Keratinocyte (primary cell): ENCODE results near the gene VPS25. TPM values are rescaled to one million over a fixed set of nuclear protein-coding genes. Genes with fewer than 3 reads are reported as not detected.

Experiments used
- DNase-seq: peaks from one replicate; pipeline ENCODE4 v3.0.0-alpha.2; 2011; ENCODE audit warnings: low read depth, missing footprints, low spot score
- FAIRE-seq: peaks from 2 replicates; lab custom pipeline; 2011; peaks lifted over from hg19 to GRCh38; lab: Jason Lieb, UNC
- H2AFZ ChIP-seq: 2 replicates; pipeline ENCODE4 v1.6.0; 2012; ENCODE audit warnings: low read length, control low read depth, inconsistent platforms; ENCODE audit not compliant: control insufficient read depth
- H3K27ac ChIP-seq: 2 replicates; pipeline ENCODE4 v1.5.1; 2011; ENCODE audit warnings: low read length; ENCODE audit not compliant: control insufficient read depth, insufficient read depth
- H3K27me3 ChIP-seq: 3 replicates; pipeline ENCODE4 v1.6.0; 2011; ENCODE audit warnings: low read length; ENCODE audit not compliant: control insufficient read depth, insufficient read depth; ENCODE audit errors: extremely low read depth
- H3K36me3 ChIP-seq, 2 experiments: 2 replicates in 1 of 2; 3 replicates in 1 of 2; pipeline ENCODE4 v1.5.1; 2011; ENCODE audit warnings: low read length in 2 of 2, mild to moderate bottlenecking in 1 of 2; ENCODE audit not compliant: control insufficient read depth in 2 of 2, insufficient read depth in 2 of 2; ENCODE audit errors: extremely low read depth in 1 of 2
- H3K4me1 ChIP-seq: 3 replicates; pipeline ENCODE4 v1.5.1; 2011; ENCODE audit warnings: low read length; ENCODE audit not compliant: control insufficient read depth, insufficient read depth; ENCODE audit errors: extremely low read depth
- H3K4me2 ChIP-seq: 3 replicates; pipeline ENCODE4 v1.6.0; 2011; ENCODE audit warnings: low read depth, low read length; ENCODE audit not compliant: control insufficient read depth, insufficient read depth; ENCODE audit errors: extremely low read depth
- H3K4me3 ChIP-seq, 3 experiments: fragments of 200-600 bp in 1 of 3; sonication (generic) in 1 of 3; 2 replicates in 2 of 3; 3 replicates in 1 of 3; pipeline ENCODE4 v1.5.1; 2011 to 2016; ENCODE audit warnings: low read length in 3 of 3, mild to moderate bottlenecking in 3 of 3, control low read depth in 2 of 3, inconsistent platforms in 1 of 3, low read depth in 1 of 3, mixed read lengths in 1 of 3, mixed run types in 1 of 3, moderate library complexity in 1 of 3; ENCODE audit not compliant: control insufficient read depth in 2 of 3, insufficient read depth in 2 of 3; ENCODE audit errors: extremely low read depth in 1 of 3
- H3K79me2 ChIP-seq: 2 replicates; pipeline ENCODE4 v1.6.0; 2012; ENCODE audit warnings: low read length; ENCODE audit not compliant: control insufficient read depth, insufficient read depth
- H3K9ac ChIP-seq: 3 replicates; pipeline ENCODE4 v1.6.0; 2011; ENCODE audit warnings: low read length; ENCODE audit not compliant: control insufficient read depth, insufficient read depth; ENCODE audit errors: extremely low read depth
- H3K9me1 ChIP-seq: 3 replicates; pipeline ENCODE4 v1.6.0; 2011; ENCODE audit warnings: low read length; ENCODE audit not compliant: control insufficient read depth, insufficient read depth; ENCODE audit errors: extremely low read depth
- H3K9me3 ChIP-seq: 2 replicates; pipeline ENCODE4 v1.5.1; 2012; ENCODE audit warnings: low read depth, low read length; ENCODE audit not compliant: control insufficient read depth
- H4K20me1 ChIP-seq: 3 replicates; pipeline ENCODE4 v1.6.0; 2011; ENCODE audit warnings: low read length; ENCODE audit not compliant: control insufficient read depth, insufficient read depth; ENCODE audit errors: extremely low read depth
- CTCF ChIP-seq, 3 experiments: IDR thresholded peaks in 1 of 3; conservative IDR thresholded peaks in 1 of 3; optimal IDR thresholded peaks in 1 of 3; 2 replicates in 2 of 3; 3 replicates in 1 of 3; pipeline versions ENCODE3 to v1.5.1; 2011; ENCODE audit warnings: low read length in 3 of 3, mild to moderate bottlenecking in 3 of 3, moderate library complexity in 2 of 3, control low read depth in 1 of 3, inconsistent platforms in 1 of 3; ENCODE audit not compliant: insufficient read depth in 2 of 3; ENCODE audit errors: extremely low read depth in 1 of 3
- EZH2 ChIP-seq: IDR thresholded peaks from one replicate; pipeline ENCODE4 v1.6.1; 2012; ENCODE audit warnings: inconsistent platforms, mild to moderate bottlenecking, low read length, moderate library complexity
- dilution Hi-C: fragments of 300-500 bp; cut with MboI; formaldehyde crosslinking; loops from one replicate; pipeline ENCODE4 v1.7.0; 2020; ENCODE audit warnings: low sequenced_read_pairs; ENCODE audit not compliant: extremely low pct_ligation_motif_present
- polyA plus RNA-seq, 5 experiments: library from polyadenylated mRNA; depleted of rRNA in 3 of 5; stranded (reverse) in 3 of 5; stranded (forward) in 1 of 5; unstranded in 1 of 5; fragments of >200 nt; gene quantifications; 1 replicate in 1 of 5; 2 replicates in 3 of 5; 3 replicates in 1 of 5; pipeline versions ENCODE4 v1.2.1 to v1.2.3, GENCODE V29; 2011 to 2012; ENCODE audit warnings: missing spikeins in 2 of 5, low read depth in 1 of 5, low replicate concordance in 1 of 5

VPS25 gene
- polyA plus RNA-seq, 1 donor (not counting 4 experiments of a cell fraction or from before 2014, with no cell fraction given): 122 TPM

GRCh38 chr17:42806249-42806648, 33.0 kb downstream of the VPS25 start:
- Histone ChIP-seq H3K4me1 (no peaks in the 10 kb centered on the region), H3K27ac (no peak overlapping the region), H3K9ac (no peak overlapping the region), H3K4me3 (no peak overlapping the region), H3K4me2 (no peak overlapping the region), H4K20me1 (no peaks in the 10 kb centered on the region), H2AFZ (no peak overlapping the region), H3K36me3 (peaks cover 6 to 8% of the 10 kb centered on the region in 2 experiments), H3K27me3 (no peaks in the 10 kb centered on the region), H3K79me2 (no peaks in the 10 kb centered on the region), H3K9me3 (no peaks in the 10 kb centered on the region), H3K9me1 (peaks cover 2% of the 10 kb centered on the region)
- DNase-seq (no peak), FAIRE-seq (no peak)
- dilution Hi-C loops: no loop called here
- TF ChIP-seq EZH2: no peak
- TF ChIP-seq CTCF (optimal IDR thresholded peaks at IDR 0.05 in 1 of 3, IDR thresholded peaks at IDR 0.05 in 1 of 3, conservative IDR thresholded peaks at IDR 0.05 in 1 of 3; ENCODE audit: extremely low read depth in 1 of 3, insufficient read depth in 2 of 3, low read length in 3 of 3): no peak

DNA sequence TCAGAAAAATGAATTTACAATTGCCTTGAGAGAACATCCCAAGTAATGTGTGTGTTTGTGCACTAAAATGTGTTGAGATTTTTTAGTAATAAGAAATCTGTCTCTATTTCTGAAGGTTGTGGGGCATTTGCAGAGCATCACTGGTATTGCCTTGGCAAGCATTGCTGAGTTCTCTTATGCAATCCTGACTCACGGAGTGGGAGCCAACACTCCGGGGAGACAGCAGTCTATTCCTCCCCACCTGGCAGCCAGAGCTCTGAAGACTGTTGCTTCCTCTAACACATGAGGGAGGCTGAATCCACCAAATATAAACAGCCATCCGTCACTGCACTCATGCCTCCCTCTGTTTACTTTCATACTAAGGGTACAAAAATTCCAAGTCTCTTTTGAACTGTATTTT, 36.0 kb downstream of the VPS25 start:
- TF ChIP-seq EZH2 (no peak), CTCF (optimal IDR thresholded peaks at IDR 0.05 in 1 of 3, IDR thresholded peaks at IDR 0.05 in 1 of 3, conservative IDR thresholded peaks at IDR 0.05 in 1 of 3; ENCODE audit: extremely low read depth in 1 of 3, insufficient read depth in 2 of 3, low read length in 3 of 3) (no peak)
- FAIRE-seq: no peak
- H3K9me1 ChIP-seq: peaks cover 2% of the 10 kb centered on the region

More for the DNA sequence above, 36.0 kb downstream of the VPS25 start:
- Histone ChIP-seq H3K4me1 (no peaks in the 10 kb centered on the region), H3K79me2 (no peaks in the 10 kb centered on the region), H2AFZ (no peak overlapping the region), H3K27me3 (no peaks in the 10 kb centered on the region), H3K9ac (peak overlapping the region; percentile 20), H3K4me3 (no peak overlapping the region), H3K36me3 (peaks cover 11 to 12% of the 10 kb centered on the region in 2 experiments), H3K4me2 (no peak overlapping the region), H3K9me3 (no peaks in the 10 kb centered on the region), H3K27ac (no peak overlapping the region), H4K20me1 (no peaks in the 10 kb centered on the region)
- no peak for DNase-seq
- dilution Hi-C loops: no loop called here
